Osteoblast (primary cell): ENCODE measurements around the gene PNPLA2. TPM values are rescaled to one million over a fixed set of nuclear protein-coding genes. Genes with fewer than 3 reads are reported as not detected.
A peak's percentile ranks its signal among the peaks of the same experiment; 100 is the strongest.

Source experiments
- DNase-seq: peaks from one replicate; pipeline ENCODE4 v3.0.0; 2011; ENCODE audit warnings: low spot score, mixed read lengths; ENCODE audit not compliant: insufficient read length; ENCODE audit errors: missing footprints
- H2AFZ ChIP-seq: 2 replicates; pipeline ENCODE4 v1.6.0; 2011; ENCODE audit warnings: mild to moderate bottlenecking, low read length
- H3K27ac ChIP-seq: 2 replicates; pipeline ENCODE4 v1.5.1; 2011; ENCODE audit warnings: mild to moderate bottlenecking, low read depth, low read length, moderate library complexity
- H3K27me3 ChIP-seq: 2 replicates; pipeline ENCODE4 v1.6.0; 2012; ENCODE audit warnings: mild to moderate bottlenecking, control low read depth, inconsistent platforms, low read length, moderate library complexity; ENCODE audit not compliant: insufficient read depth
- H3K36me3 ChIP-seq: 2 replicates; pipeline ENCODE4 v1.5.1; 2011; ENCODE audit warnings: mild to moderate bottlenecking, low read length, control low read depth, moderate library complexity; ENCODE audit not compliant: insufficient read depth
- H3K4me1 ChIP-seq: 2 replicates; pipeline ENCODE4 v1.5.1; 2011; ENCODE audit warnings: mild to moderate bottlenecking, low read length, control low read depth, moderate library complexity; ENCODE audit not compliant: insufficient read depth
- H3K4me2 ChIP-seq: 2 replicates; pipeline ENCODE4 v1.6.0; 2011; ENCODE audit warnings: mild to moderate bottlenecking, low read length; ENCODE audit not compliant: insufficient read depth
- H3K4me3 ChIP-seq: fragments of 200-600 bp; sonication (generic); 3 replicates; pipeline ENCODE4 v1.5.1; 2012; ENCODE audit warnings: mild to moderate bottlenecking, low read length, inconsistent platforms; ENCODE audit not compliant: insufficient read depth
- H3K79me2 ChIP-seq: 2 replicates; pipeline ENCODE4 v1.6.0; 2012; ENCODE audit warnings: mild to moderate bottlenecking, low read length, control low read depth, inconsistent platforms; ENCODE audit not compliant: insufficient read depth
- H3K9me3 ChIP-seq: 2 replicates; pipeline ENCODE4 v1.5.1; 2011; ENCODE audit warnings: low read depth, low read length, control low read depth
- H4K20me1 ChIP-seq: 2 replicates; pipeline ENCODE4 v1.6.0; 2012; ENCODE audit warnings: mild to moderate bottlenecking, low read length, control low read depth; ENCODE audit not compliant: insufficient read depth
- total RNA-seq: library from RNA; depleted of rRNA; stranded (reverse); fragments of >200 nt; gene quantifications from 2 replicates; pipeline ENCODE4 v1.2.3, GENCODE V29; 2012
- TF ChIP-seq, protein P1 (sequence below): IDR thresholded peaks from 2 replicates; pipeline ENCODE4 v1.5.1; 2011; ENCODE audit warnings: mild to moderate bottlenecking, low read depth, low read length, moderate library complexity; ENCODE audit errors: extremely low read depth

The PNPLA2 gene
- total RNA-seq, 1 donor = 32.6 TPM

DNA sequence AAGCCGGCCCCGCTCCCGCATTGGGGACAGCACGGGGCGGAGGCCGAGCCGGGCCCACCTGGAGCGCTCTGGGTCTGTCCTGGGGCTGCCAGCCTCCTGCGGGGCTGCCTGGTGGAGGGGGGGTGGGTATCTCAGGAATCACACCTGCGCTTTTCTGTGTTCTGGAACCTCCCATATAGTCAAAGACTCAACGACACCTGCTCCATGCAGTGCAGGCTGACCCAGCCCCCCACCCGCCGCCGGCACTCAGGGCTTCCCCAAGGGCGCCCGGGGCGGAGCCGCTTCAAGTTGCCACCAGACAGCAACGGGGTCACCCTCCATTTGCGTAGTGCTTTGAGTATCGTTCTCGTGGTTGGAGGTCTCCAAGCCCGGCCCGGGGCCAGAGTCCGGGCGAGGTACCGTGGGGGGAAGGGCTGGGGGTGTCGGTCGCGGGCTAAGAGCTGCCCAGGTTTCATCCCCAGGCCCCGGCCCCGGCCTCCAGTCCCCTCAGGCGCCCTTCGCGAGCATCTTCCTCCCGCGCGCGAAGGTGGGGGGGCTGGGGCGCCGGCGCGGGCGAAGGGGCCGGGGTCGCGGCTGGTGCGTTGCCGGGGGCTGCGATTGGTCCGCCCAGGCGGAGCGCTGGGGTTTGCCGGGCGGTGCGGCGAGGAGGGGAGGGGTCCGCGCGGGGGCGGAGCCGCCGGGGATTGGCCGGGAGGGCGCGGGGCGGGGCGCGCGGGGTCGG lies 30.6 kb downstream of the PNPLA2 start:
- H3K4me3 ChIP-seq = peak overlapping the region; percentile 28
- H3K27ac ChIP-seq = no peak overlapping the region
- H3K79me2 ChIP-seq = peaks cover 91% of the 10 kb centered on the region
- no peaks in the 10 kb centered on the region for H3K27me3 ChIP-seq
- H3K9me3 ChIP-seq = no peaks in the 10 kb centered on the region
- DNase-seq = peak; percentile 95
- no peak overlapping the region for H3K4me2 ChIP-seq
- TF ChIP-seq, protein P1, sequence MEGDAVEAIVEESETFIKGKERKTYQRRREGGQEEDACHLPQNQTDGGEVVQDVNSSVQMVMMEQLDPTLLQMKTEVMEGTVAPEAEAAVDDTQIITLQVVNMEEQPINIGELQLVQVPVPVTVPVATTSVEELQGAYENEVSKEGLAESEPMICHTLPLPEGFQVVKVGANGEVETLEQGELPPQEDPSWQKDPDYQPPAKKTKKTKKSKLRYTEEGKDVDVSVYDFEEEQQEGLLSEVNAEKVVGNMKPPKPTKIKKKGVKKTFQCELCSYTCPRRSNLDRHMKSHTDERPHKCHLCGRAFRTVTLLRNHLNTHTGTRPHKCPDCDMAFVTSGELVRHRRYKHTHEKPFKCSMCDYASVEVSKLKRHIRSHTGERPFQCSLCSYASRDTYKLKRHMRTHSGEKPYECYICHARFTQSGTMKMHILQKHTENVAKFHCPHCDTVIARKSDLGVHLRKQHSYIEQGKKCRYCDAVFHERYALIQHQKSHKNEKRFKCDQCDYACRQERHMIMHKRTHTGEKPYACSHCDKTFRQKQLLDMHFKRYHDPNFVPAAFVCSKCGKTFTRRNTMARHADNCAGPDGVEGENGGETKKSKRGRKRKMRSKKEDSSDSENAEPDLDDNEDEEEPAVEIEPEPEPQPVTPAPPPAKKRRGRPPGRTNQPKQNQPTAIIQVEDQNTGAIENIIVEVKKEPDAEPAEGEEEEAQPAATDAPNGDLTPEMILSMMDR = no peak
- peaks cover 6% of the 10 kb centered on the region for H3K36me3 ChIP-seq
- H2AFZ ChIP-seq = no peak overlapping the region
- peaks cover 27% of the 10 kb centered on the region for H3K4me1 ChIP-seq
- peaks cover 45% of the 10 kb centered on the region for H4K20me1 ChIP-seq

DNA sequence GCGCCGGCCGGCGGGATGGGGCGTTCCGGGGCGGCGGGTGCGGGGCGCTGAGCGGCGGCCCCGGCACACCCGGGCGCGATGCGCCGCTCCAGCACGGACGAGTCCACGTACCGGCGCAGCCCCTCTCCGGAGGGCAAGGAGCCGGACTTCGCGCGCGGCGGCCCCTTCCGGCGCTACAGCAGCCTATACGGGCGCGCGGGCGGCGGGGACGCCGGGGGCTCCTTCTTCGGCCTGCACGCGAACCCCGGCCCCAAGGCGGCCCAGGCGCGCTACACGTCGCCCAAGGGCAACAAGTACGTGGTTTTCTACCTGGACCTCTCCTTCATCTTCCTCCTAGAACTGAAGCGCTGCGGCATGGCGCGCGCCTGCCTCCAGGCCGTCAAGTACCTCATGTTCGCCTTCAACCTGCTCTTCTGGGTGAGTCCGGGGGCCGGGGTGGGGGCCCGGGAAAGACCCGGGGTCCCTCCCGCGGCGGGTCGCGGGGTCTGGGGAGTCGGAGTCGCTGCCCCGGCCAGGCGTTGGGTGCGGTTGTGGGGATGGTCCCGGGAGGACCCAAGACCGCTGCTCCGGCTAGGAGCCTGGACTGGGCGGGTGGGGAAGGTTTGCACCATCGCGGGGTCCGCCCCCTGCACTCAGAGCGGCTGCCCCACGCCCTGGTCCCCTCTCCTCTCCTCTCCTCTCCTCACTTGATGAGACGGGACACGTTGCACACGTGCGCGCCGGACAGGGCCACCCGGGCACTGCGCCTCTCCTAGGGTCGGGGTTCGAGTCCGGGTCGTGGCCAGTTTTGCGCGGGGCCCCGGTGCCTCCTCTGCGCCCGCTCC lies 31.4 kb downstream of the PNPLA2 start:
- Histone ChIP-seq H3K36me3 (peaks cover 6% of the 10 kb centered on the region), H3K27ac (no peak overlapping the region), H3K27me3 (no peaks in the 10 kb centered on the region), H3K4me2 (no peak overlapping the region), H3K4me1 (peaks cover 21% of the 10 kb centered on the region), H3K9me3 (no peaks in the 10 kb centered on the region), H4K20me1 (peaks cover 47% of the 10 kb centered on the region), H3K79me2 (peaks cover 93% of the 10 kb centered on the region), H3K4me3 (no peak overlapping the region), H2AFZ (no peak overlapping the region)
- TF ChIP-seq, protein P1 = no peak
- DNase-seq = no peak

DNA sequence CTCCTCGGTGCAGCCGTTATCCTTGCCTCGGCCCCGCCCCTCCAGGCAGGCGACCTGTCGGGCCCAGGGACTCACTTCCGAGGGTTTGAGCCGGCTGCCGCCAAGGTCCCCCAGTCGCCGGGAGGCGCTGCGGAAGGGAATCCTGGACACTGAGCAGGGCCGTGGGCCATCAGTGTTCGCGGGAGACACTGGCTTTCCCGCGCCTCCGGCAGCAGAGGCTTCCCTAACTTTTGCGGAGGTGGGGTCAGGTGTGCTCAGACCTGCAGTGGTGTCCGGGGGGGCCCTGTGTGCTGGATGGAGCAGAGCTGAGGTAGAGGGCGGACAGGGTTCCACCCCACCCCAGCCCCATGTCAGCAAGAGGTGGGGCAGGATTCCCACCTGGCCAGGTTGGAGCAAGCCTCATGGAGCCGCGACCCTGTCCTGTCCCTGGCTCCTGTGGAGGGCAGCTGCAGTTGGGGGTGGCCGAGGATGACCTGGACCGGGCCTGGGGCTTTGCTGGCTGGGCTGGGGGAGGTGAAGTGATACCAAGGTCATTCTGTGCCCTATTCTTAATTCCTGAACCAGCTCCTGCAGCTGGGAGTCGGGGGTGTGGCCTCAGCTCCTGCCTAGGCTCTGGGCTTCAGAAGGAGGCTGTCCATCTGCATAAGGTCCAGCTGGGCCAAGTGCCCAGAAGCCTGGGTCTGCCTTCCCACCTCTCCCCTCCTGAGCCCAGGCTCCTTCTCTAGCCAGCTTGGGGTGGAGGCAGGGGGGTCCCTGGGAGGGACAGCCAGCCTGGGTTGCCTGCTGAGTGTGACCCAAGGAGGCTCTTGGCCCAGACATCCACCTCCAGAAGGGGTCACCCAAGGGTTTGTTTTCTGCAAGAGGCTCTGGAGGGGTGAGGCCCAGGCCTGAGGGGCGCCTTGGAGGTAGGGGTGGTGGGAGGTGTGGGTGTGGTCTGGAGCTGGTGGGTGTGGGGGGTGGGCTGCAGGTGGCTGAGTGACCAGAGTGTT lies 32.4 kb downstream of the PNPLA2 start:
- H3K36me3 ChIP-seq = peaks cover 6% of the 10 kb centered on the region
- H3K27ac ChIP-seq = no peak overlapping the region
- H3K27me3 ChIP-seq = no peaks in the 10 kb centered on the region
- peak; percentile 97 for DNase-seq
- TF ChIP-seq, protein P1 = peak; percentile 19
- no peak overlapping the region for H2AFZ ChIP-seq
- peaks cover 12% of the 10 kb centered on the region for H3K4me1 ChIP-seq
- peaks cover 93% of the 10 kb centered on the region for H3K79me2 ChIP-seq
- H3K4me2 ChIP-seq = no peak overlapping the region
- peaks cover 50% of the 10 kb centered on the region for H4K20me1 ChIP-seq
- no peak overlapping the region for H3K4me3 ChIP-seq
- no peaks in the 10 kb centered on the region for H3K9me3 ChIP-seq
